DMS153 treated with DMSO at 0.1 percent for 48 hours (cell line): ENCODE measurements around the gene RNASEH1.
A peak's percentile ranks its signal among the peaks of the same experiment; 100 is the strongest.

Experiments
- DNase-seq: peaks from one replicate; lab custom pipeline; 2025; ENCODE audit not compliant: unreplicated experiment; lab: John Stamatoyannopoulos, UW

RNASEH1 gene

GRCh38 chr2:3558205-3559014, at the start of gene RNASEH1:
TSS of gene RNASEH1 (minus strand) at chr2:3558333. CDS start at chr2:3558260, 73 bp downstream.
- peak; percentile 96 for DNase-seq

- DNase-seq, result peak; percentile 47
Measured at GRCh38 chr2:3606370-3607201, 48.5 kb upstream of the RNASEH1 start.

GRCh38 chr2:3606028-3606369, 47.9 kb upstream of the RNASEH1 start:
- DNase-seq, result no peak

- peak; percentile 76 for DNase-seq
Measured at GRCh38 chr2:3604991-3605961, 47.1 kb upstream of the RNASEH1 start.

- DNase-seq, result no peak
Measured at GRCh38 chr2:3604207-3604877, 46.2 kb upstream of the RNASEH1 start.

GRCh38 chr2:3603536-3604206, 45.5 kb upstream of the RNASEH1 start:
- DNase-seq, result no peak

- DNase-seq, result no peak
Measured at GRCh38 chr2:3602553-3603339, 44.6 kb upstream of the RNASEH1 start.

- DNase-seq, result no peak
Measured at GRCh38 chr2:3601561-3602271, 43.6 kb upstream of the RNASEH1 start.

- DNase-seq, result no peak
Measured at GRCh38 chr2:3600256-3600855, 42.2 kb upstream of the RNASEH1 start.

GRCh38 chr2:3598912-3599854, 41.0 kb upstream of the RNASEH1 start:
- DNase-seq, result no peak

- no peak for DNase-seq
Measured at GRCh38 chr2:3598197-3598910, 40.2 kb upstream of the RNASEH1 start.

- no peak for DNase-seq
Measured at GRCh38 chr2:3597567-3597966, 39.4 kb upstream of the RNASEH1 start.

- DNase-seq, result no peak
Measured at GRCh38 chr2:3596901-3597417, 38.8 kb upstream of the RNASEH1 start.

GRCh38 chr2:3595985-3596384, 37.9 kb upstream of the RNASEH1 start:
- no peak for DNase-seq

GRCh38 chr2:3595404-3595803, 37.3 kb upstream of the RNASEH1 start:
- no peak for DNase-seq
